Measurements from ENCODE around the gene SLC16A10.
"Not testable (repeated sequence)": the region's sequence is repeated elsewhere in the genome, so short reads cannot be mapped to it uniquely, and the experiment has no call there.

Gene SLC16A10

DNA sequence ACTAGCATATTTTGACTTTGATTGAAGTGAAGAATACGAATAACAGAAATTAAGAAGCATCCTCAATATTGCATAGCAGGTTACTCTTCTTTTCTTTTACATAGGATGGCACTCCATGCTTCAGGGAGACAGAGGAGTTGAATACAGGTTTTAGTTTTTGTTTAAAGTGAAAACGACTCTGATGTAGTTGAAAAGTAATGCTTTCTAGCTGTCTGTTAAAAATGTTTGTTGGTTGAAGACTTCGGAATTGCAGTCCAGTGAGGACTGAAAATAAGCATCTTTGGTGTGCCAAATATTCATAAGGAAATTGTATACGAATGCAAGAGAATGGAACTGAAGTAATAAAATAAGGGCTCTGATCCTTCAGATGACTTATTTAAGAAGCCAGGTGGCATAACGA lies 618 bp upstream of the SLC16A10 start:
- no peak for DNase-seq (ENCODE audit: low read depth)

GRCh38 chr6:111087871-111088667 lies 766 bp downstream of the SLC16A10 start:
- peak; percentile 42 for DNase-seq (ENCODE audit: low read depth)

- DNase-seq (ENCODE audit: low read depth), result no peak
Observed at GRCh38 chr6:111088668-111089003, 1.3 kb downstream of the SLC16A10 start.

DNA sequence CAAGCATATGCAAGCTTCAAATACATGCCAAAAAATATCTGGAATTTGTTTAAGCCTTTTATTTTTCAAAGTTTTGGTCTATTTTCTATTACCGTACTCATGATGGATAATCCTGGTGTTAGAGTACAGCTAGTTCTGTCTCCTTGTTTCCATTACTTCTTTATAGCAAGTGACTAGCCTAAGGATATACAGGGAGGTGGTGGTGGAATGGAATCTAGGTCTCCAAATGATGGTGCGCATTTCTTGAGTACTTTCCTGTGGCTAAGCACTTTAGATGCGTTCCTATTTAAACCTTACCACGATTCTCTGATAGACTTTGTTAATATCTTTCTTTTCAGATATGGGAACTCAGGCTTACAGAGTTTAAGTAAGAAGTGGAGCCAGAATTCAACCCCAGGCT lies 3.5 kb downstream of the SLC16A10 start:
- no peak for DNase-seq (ENCODE audit: low read depth)

- DNase-seq (ENCODE audit: low read depth), result no peak
Observed at GRCh38 chr6:111091987-111092386, 4.7 kb downstream of the SLC16A10 start.

- DNase-seq (ENCODE audit: low read depth), result not testable (repeated sequence)
Observed at GRCh38 chr6:111095488-111095887, 8.2 kb downstream of the SLC16A10 start.

GRCh38 chr6:111096246-111096645 lies 8.9 kb downstream of the SLC16A10 start:
- DNase-seq (ENCODE audit: low read depth), result no peak

DNA sequence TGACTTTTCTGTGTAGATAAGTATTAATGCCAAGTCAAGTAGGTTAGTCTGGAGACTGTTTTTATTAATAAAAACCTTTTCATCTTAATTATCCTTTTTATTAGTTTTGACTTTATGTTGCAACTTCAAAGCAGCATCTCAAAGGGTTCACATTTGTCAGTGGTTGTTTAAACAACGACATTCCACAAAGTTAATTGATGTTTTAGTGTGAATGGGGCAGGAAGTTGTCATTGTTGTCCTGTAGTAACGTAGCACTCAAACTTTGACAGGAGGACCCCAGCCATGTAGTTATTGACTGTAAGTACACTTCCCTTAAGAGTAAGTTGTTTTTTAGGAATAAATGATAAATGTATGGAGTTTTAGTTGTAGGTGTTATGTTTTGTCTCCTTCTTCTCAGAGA lies 11.3 kb downstream of the SLC16A10 start:
- no peak for DNase-seq (ENCODE audit: low read depth)

- DNase-seq (ENCODE audit: low read depth), result no peak
Observed at GRCh38 chr6:111101987-111102386, 14.7 kb downstream of the SLC16A10 start.

GRCh38 chr6:111105578-111105977 lies 18.3 kb downstream of the SLC16A10 start:
- DNase-seq (ENCODE audit: low read depth), result peak; percentile 14

GRCh38 chr6:111107589-111107988 lies 20.3 kb downstream of the SLC16A10 start:
- no peak for DNase-seq (ENCODE audit: low read depth)

DNA sequence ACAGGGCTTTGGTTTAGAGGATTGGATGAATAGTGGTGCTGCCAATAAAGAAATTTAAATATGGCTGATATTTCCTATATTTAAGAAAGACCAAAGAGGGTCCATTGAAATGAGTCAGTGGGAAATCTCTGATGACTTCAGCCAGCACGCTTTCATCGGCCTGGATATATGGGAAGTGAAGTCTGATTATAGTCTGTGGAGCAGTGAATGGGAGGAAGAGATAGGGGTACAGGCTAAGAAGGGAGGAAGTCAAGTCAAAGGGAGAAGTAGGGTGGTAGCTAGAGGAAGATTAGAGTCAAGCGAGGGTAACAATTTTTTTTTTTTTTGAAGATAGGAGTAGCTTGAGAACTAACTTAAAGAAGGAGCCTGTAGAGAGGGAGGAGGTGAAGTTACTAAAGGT lies 22.7 kb downstream of the SLC16A10 start:
- DNase-seq (ENCODE audit: low read depth), result no peak

GRCh38 chr6:111113336-111114086 lies 26.2 kb downstream of the SLC16A10 start:
- no peak for DNase-seq (ENCODE audit: low read depth)

DNA sequence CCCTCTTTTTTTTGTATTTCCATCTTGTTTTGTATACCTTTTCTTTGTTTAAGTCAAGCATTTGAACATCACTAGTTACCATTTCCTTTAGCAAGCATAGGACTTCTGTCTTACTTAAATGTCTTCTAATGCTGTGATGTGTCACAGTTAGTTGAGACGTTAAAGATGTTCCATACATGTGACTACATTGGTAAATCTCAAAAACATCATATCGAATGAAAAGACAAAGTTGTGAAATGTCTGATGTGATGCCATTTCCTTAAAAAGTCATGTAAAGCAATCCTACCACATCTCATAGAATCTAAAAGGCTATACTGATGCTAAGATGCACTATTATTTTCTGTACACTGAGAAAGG lies 26.8 kb downstream of the SLC16A10 start:
- no peak for DNase-seq (ENCODE audit: low read depth)

DNA sequence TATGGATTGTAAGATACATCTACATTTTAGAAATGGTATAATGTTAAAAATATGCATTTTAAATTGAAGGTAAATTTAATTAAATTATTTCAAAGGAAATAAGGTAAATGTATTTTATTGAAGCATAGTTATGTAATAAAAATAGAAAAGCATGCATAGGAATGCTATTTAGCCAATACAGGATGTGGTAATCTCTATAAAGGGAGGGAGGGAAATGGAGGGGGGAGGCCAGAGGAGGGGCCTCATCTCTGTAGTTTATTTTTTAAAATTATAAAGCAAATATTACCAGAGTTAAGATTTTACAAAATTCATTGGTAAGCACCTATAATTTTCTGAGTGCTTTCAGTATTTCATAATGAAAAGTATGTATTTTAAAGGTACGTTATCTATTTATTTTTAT lies 27.2 kb downstream of the SLC16A10 start:
- DNase-seq (ENCODE audit: low read depth), result no peak

GRCh38 chr6:111118826-111119225 lies 31.5 kb downstream of the SLC16A10 start:
- no peak for DNase-seq (ENCODE audit: low read depth)

DNA sequence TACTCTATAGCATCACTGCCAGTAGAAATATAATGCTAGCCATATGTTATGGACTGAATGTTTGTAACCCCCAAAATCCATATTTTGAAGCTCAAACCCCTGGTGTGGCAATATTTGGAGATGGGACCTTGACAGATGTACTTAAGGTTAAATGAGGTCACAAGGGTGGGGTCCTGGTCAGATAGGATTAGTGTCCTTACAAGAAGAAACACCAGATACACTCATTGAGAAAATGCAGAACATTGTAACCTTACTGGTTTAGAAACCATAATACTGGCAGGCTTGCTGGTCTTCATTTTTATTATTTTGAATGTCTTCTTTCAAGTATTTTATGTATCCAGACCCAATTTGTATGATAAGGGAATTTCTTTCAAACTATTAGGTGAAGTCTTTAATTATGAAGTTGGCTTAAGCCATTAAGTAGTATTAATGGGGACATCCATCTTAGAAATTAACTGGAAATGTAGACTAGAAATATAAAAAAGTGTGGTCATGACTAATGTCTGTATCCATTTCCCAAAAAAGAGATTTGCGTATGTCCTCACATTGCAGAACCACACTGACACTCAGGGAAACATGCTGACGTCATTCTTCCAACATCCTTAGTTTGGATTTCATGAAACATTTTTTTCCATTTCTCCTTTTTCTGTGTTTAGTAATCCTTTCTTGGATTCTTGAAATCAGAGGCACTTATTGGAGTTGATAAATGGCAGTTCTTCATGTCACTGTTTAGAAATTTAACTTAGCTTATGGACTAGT lies 32.4 kb downstream of the SLC16A10 start:
- DNase-seq (ENCODE audit: low read depth), result no peak

- no peak for DNase-seq (ENCODE audit: low read depth)
Observed at GRCh38 chr6:111121789-111122350, 34.6 kb downstream of the SLC16A10 start.

DNA sequence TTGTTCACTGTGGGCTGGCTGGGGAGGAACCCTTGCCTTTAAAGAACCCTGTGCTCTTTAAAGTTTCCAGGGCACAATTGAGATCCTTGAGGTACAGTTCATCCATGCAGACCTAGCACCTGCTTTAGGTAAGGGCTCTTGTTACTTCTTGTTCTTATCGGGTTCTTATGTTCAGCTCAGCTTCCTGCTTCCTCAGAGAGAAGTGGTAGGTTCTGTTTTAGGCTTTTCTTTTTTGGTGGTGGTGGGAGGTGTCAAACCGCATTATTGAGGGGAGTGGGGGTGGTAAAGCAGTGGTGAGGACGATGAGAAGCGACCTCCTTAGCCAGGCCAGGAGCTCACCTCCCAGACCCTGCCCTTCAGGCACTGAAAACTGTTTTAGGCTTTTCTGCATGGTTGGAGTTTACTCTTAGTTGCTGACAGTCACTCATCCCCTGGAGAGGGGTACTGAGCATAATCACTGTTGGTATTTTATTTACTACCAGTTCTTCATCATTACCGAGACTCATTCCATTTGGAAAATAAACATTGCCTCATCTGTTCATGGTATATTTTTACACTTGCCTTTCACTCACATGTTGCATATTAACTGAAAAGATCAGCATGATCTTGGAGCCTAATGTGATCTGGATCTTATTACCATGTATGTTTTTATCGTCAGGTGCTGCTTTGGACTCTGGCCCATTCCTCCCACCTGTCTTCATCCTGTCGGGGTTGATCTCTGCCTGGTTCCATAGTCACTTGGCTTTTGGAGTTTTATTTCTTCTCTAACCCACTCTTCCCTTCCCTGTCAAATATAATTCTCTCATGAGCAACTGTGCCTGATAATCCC lies 35.4 kb downstream of the SLC16A10 start:
- DNase-seq (ENCODE audit: low read depth), result peak; percentile 2

DNA sequence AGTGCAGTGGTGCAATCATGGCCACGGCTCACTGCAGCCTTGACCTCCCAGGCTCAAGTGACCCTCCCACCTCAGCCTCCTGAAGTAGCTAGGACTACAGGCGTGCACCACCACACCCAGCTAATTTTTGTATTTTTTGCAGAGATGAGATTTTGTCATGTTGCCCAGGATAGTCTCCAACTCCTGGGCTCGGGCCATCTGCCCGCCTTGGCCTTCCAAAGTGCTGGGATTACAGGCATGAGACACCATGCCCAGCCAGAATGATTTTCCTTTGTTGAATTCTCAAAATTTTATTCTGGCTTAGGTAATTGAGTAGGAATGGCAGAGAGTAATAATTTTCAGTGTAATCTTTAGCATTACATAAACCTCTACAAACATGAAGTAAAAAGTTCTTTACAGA lies 37.1 kb downstream of the SLC16A10 start:
- no peak for DNase-seq (ENCODE audit: low read depth)

GRCh38 chr6:111129013-111129412 lies 41.7 kb downstream of the SLC16A10 start:
- DNase-seq (ENCODE audit: low read depth), result no peak

GRCh38 chr6:111131018-111131417 lies 43.7 kb downstream of the SLC16A10 start:
- not testable (repeated sequence) for DNase-seq (ENCODE audit: low read depth)

Measured in stimulated activated CD8-positive, alpha-beta memory T cell treated with anti-CD3 and anti-CD28 coated beads, Interleukin-4, amount 100 ng/mL, for 24 hours (primary cell).